ENCODE measurements around the gene CGB2. TPM values are rescaled to one million over a fixed set of nuclear protein-coding genes. Genes with fewer than 3 reads are reported as not detected.

Gene CGB2
- total and polyA plus RNA-seq, 2 of the 13 experiments (the other 11 are each of a cell fraction or from before 2014, with no cell fraction given), result not detected

DNA sequence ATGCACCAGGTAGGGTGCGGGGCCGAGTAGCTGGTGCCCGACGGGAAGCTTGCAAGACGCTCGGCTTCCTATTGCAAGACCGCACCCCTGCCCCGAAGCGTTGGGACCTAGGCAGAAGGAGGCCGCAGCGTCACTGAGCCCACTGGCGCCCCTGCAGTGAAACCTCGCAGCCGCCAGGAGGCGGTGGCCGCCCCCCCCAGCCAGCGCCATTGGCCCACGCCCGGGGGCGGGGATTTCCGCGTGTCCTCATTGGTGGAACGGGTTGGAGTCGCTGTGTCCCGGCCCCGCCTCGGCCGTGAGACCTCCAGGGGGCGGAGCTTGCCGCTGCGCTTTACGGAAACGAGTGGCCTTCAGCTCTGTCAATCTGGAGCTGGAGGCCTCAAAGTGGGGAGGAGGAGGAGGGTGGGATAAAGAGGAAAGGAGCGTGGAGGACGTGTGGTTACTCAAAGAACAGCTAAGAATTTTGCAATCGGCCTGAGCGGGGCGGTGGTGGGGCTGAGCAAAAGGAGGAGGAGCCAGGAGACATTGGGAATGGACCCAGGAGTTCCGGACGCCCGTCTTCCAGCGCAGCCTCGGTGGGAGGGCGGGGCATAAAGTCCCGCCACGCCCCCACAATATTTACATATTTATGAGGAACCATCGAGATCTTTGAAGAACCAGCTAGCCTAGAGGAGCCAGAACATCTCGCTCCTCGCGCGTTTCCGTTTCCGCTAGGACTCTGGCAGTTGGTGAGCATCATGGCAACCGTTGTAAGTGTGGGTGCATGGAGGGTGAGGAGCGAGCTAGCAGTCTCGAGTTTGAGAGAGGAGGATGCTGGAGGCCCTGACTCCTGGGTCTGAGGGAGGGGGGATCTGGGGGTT lies 38.3 kb upstream of the CGB2 start, which contains the start of the genes GYS1 and RUVBL2 (continued):
- TF ChIP-seq, protein P1, sequence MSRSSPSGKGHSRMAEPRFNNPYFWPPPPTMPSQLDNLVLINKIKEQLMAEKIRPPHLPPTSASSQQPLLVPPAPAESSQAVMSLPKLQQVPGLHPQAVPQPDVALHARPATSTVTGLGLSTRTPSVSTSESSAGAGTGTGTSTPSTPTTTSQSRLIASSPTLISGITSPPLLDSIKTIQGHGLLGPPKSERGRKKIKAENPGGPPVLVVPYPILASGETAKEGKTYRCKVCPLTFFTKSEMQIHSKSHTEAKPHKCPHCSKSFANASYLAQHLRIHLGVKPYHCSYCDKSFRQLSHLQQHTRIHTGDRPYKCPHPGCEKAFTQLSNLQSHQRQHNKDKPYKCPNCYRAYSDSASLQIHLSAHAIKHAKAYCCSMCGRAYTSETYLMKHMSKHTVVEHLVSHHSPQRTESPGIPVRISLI (CRISPR knock-in tag; IDR thresholded peaks at IDR 0.05; ENCODE audit: borderline replicate concordance), result no peak
- TF ChIP-seq, protein P2, sequence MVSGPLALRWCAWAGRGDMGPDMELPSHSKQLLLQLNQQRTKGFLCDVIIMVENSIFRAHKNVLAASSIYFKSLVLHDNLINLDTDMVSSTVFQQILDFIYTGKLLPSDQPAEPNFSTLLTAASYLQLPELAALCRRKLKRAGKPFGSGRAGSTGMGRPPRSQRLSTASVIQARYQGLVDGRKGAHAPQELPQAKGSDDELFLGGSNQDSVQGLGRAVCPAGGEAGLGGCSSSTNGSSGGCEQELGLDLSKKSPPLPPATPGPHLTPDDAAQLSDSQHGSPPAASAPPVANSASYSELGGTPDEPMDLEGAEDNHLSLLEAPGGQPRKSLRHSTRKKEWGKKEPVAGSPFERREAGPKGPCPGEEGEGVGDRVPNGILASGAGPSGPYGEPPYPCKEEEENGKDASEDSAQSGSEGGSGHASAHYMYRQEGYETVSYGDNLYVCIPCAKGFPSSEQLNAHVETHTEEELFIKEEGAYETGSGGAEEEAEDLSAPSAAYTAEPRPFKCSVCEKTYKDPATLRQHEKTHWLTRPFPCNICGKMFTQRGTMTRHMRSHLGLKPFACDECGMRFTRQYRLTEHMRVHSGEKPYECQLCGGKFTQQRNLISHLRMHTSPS (CRISPR knock-in tag; IDR thresholded peaks at IDR 0.05; ENCODE audit: low read depth), result no peak
- TF ChIP-seq ZNF773 (CRISPR knock-in tag; IDR thresholded peaks at IDR 0.05; ENCODE audit: borderline replicate concordance), result no peak
- TF ChIP-seq, protein P3, sequence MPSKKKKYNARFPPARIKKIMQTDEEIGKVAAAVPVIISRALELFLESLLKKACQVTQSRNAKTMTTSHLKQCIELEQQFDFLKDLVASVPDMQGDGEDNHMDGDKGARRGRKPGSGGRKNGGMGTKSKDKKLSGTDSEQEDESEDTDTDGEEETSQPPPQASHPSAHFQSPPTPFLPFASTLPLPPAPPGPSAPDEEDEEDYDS (CRISPR knock-in tag; IDR thresholded peaks at IDR 0.05), result peak; percentile 91
- TF ChIP-seq FOXC1 (CRISPR knock-in tag; IDR thresholded peaks at IDR 0.05; ENCODE audit: borderline replicate concordance), result no peak; the same call in 1 of the 2 replicates
- TF ChIP-seq FOXJ3 (CRISPR knock-in tag; IDR thresholded peaks at IDR 0.05; ENCODE audit: borderline replicate concordance), result no peak
- no peak for TF ChIP-seq ZNF282 (IDR thresholded peaks at IDR 0.05; ENCODE audit: partially characterized antibody)
- TF ChIP-seq SOX6 (IDR thresholded peaks at IDR 0.05), result no peak
- 0 out of 2 replicates have a peak, but pooled peaks have one; percentile 35 for TF ChIP-seq SOX6 (CRISPR knock-in tag; IDR thresholded peaks at IDR 0.05)
- no peak for TF ChIP-seq HOXD1 (CRISPR knock-in tag; IDR thresholded peaks at IDR 0.05)
- TF ChIP-seq, protein P4, sequence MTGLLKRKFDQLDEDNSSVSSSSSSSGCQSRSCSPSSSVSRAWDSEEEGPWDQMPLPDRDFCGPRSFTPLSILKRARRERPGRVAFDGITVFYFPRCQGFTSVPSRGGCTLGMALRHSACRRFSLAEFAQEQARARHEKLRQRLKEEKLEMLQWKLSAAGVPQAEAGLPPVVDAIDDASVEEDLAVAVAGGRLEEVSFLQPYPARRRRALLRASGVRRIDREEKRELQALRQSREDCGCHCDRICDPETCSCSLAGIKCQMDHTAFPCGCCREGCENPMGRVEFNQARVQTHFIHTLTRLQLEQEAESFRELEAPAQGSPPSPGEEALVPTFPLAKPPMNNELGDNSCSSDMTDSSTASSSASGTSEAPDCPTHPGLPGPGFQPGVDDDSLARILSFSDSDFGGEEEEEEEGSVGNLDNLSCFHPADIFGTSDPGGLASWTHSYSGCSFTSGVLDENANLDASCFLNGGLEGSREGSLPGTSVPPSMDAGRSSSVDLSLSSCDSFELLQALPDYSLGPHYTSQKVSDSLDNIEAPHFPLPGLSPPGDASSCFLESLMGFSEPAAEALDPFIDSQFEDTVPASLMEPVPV (CRISPR knock-in tag; IDR thresholded peaks at IDR 0.05), result no peak
- no peak for TF ChIP-seq FOXA1 (IDR thresholded peaks at IDR 0.05)
- no peak for TF ChIP-seq FOXA1 (CRISPR knock-in tag; IDR thresholded peaks at IDR 0.05)
- TF ChIP-seq, protein P5, sequence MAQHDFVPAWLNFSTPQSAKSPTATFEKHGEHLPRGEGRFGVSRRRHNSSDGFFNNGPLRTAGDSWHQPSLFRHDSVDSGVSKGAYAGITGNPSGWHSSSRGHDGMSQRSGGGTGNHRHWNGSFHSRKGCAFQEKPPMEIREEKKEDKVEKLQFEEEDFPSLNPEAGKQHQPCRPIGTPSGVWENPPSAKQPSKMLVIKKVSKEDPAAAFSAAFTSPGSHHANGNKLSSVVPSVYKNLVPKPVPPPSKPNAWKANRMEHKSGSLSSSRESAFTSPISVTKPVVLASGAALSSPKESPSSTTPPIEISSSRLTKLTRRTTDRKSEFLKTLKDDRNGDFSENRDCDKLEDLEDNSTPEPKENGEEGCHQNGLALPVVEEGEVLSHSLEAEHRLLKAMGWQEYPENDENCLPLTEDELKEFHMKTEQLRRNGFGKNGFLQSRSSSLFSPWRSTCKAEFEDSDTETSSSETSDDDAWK (CRISPR knock-in tag; IDR thresholded peaks at IDR 0.05), result no peak
- TF ChIP-seq MTF2 (CRISPR knock-in tag; IDR thresholded peaks at IDR 0.05; ENCODE audit: borderline replicate concordance), result no peak
- no peak for TF ChIP-seq BRCA1 (CRISPR knock-in tag; IDR thresholded peaks at IDR 0.05)
- TF ChIP-seq ZNF354B (CRISPR knock-in tag; IDR thresholded peaks at IDR 0.05), result no peak
- TF ChIP-seq MEIS1 (CRISPR knock-in tag; IDR thresholded peaks at IDR 0.05; ENCODE audit: borderline replicate concordance), result 0 out of 2 replicates have a peak, but pooled peaks have one; percentile 26
- TF ChIP-seq HNF4G (IDR thresholded peaks at IDR 0.05; ENCODE audit: borderline replicate concordance, low read depth, low read length), result no peak
- TF ChIP-seq HNF4G (CRISPR knock-in tag; IDR thresholded peaks at IDR 0.05; ENCODE audit: borderline replicate concordance, low read depth), result no peak
- TF ChIP-seq, protein P6, sequence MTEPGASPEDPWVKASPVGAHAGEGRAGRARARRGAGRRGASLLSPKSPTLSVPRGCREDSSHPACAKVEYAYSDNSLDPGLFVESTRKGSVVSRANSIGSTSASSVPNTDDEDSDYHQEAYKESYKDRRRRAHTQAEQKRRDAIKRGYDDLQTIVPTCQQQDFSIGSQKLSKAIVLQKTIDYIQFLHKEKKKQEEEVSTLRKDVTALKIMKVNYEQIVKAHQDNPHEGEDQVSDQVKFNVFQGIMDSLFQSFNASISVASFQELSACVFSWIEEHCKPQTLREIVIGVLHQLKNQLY (CRISPR knock-in tag; IDR thresholded peaks at IDR 0.05), result peak; percentile 60; the same call in 1 of the 2 replicates
- TF ChIP-seq SMYD3 (CRISPR knock-in tag; IDR thresholded peaks at IDR 0.05), result no peak; the same call in 1 of the 2 replicates
- no peak; the same call in 1 of the 2 replicates for TF ChIP-seq ZNF768 (CRISPR knock-in tag; IDR thresholded peaks at IDR 0.05)
